Measurements from ENCODE around the gene WDR20. TPM values are rescaled to one million over a fixed set of nuclear protein-coding genes. Genes with fewer than 3 reads are reported as not detected.
"Not testable (repeated sequence)": the region's sequence is repeated elsewhere in the genome, so short reads cannot be mapped to it uniquely, and the experiment has no call there.

The WDR20 gene
- total RNA-seq, 1 donor from 2014 or later, result 16.6 TPM

GRCh38 chr14:102126807-102127455 lies 12.8 kb upstream of the WDR20 start:
- no peak for DNase-seq (ENCODE audit: extremely low read depth, low read depth, low spot score)

GRCh38 chr14:102131741-102132140 lies 8.0 kb upstream of the WDR20 start:
- DNase-seq (ENCODE audit: extremely low read depth, low read depth, low spot score), result no peak

DNA sequence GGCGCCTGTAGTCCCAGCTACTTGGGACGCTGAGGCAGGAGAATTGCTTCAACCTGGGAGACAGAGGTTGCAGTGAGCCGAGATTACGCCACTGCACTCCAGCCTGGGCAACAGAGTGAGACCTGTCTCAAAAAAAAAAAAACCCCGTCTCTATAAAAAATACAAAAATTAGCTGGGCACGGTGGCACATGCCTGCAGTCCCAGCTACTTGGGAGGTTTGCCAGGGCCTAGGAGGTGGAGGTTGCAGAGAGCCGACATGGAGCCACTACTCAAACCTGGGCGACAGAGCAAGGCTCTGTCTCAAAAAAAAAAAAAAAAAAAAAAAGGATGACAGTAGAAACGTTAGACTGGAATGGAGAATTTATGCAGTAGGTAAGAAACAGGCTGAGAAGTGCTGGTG lies 5.7 kb upstream of the WDR20 start:
- not testable (repeated sequence) for DNase-seq (ENCODE audit: extremely low read depth, low read depth, low spot score)

GRCh38 chr14:102134719-102135118 lies 5.0 kb upstream of the WDR20 start:
- DNase-seq (ENCODE audit: extremely low read depth, low read depth, low spot score), result not testable (repeated sequence)

GRCh38 chr14:102135456-102135855 lies 4.2 kb upstream of the WDR20 start:
- DNase-seq (ENCODE audit: extremely low read depth, low read depth, low spot score), result not testable (repeated sequence)

DNA sequence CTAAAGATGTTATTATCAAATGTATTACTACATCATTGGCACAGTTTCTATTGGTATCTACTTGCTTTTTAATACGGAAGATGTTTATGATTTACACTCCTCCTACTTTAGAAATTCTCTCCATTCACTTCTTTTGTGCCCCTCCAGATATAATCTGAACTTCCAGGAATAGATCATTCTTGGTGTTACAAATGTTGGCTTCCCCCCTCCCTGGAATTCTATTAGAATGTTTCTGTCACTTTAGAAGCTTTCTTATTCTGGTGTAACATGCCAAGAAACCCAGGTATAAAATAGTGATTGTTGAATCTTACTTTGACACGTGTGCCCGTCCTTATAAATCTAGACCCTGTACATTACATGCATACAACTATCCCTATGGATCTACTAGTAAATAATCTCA lies 1.2 kb upstream of the WDR20 start:
- DNase-seq (ENCODE audit: extremely low read depth, low read depth, low spot score), result no peak

- no peak for DNase-seq (ENCODE audit: extremely low read depth, low read depth, low spot score)
These were observed 774 bp upstream of the WDR20 start for GRCh38 chr14:102138961-102139285.

DNA sequence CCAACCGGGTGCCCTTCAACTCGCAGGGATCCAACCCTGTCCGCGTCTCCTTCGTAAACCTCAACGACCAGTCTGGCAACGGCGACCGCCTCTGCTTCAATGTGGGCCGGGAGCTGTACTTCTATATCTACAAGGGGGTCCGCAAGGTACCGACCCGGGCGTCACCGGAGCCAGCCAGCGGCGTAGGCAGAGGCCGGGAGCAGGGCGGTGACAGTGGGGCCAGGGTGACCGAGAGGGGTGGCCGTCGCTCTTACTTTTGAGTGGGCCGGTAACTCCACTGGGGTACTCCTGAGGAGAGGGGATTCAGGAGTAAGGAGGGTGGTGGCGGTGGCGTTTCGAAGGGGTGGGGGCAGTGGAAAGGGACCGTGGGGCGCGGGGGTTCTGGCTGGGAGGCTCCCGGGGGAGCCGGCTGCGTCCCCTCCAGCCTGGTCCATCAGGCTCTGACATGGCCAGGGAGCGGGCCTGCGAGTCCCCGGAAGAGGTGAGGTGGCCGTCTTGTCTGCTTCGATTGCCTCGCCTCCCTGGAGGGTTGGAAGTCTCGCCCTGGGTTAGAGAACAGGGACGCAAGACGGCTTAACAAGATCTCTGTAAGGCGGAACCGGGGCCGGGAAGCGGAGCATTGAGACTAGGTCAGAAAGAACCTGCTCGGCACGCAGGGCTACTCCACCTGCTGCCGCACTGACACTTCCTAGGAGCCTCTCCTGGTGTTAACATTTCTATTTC lies 491 bp downstream of the WDR20 start:
- DNase-seq (ENCODE audit: extremely low read depth, low read depth, low spot score), result no peak

- no peak for DNase-seq (ENCODE audit: extremely low read depth, low read depth, low spot score)
These were observed 1.1 kb downstream of the WDR20 start for GRCh38 chr14:102140750-102141145.

- no peak for DNase-seq (ENCODE audit: extremely low read depth, low read depth, low spot score)
These were observed 2.1 kb downstream of the WDR20 start for GRCh38 chr14:102141797-102142196.

- no peak for DNase-seq (ENCODE audit: extremely low read depth, low read depth, low spot score)
These were observed 5.2 kb downstream of the WDR20 start for GRCh38 chr14:102144914-102145313.

DNA sequence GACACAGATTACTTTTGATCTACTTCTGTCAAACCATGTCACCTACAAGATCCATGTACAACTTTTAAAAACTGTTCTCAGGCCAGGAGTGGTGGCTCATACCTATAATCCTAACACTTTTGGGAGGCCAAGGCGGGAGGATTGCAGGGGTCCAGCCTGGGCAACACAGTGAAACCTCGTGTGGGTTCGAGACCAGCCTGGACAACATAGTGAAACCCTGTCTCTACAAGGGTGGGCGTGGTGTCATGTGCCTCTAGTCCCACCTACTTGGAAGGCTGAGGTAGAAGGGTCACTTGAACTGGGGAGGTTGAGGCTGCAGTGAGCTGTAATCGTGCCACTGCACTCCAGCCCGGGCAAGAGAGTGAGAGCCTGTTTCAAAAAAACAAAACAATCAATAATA lies 5.7 kb downstream of the WDR20 start:
- DNase-seq (ENCODE audit: extremely low read depth, low read depth, low spot score), result no peak

DNA sequence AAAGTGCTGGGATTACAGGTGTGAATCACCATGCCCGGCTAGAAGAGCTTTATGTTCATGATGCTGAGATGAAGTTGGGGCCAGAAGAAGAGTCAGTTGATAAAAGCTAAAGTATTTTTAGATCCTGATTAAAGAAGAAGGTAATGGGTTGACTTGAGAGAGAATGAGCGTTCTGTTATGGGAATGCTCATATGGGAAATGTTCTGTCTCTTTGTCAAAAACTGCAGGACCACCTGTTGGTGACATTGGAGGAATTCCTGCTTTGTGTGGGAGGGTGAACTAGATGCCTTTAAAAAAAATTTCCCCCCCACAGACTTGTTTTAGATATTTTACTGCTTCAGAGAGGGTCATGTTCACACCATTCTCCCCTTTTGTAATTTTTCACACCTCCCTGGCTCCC lies 6.7 kb downstream of the WDR20 start:
- no peak for DNase-seq (ENCODE audit: extremely low read depth, low read depth, low spot score)

DNA sequence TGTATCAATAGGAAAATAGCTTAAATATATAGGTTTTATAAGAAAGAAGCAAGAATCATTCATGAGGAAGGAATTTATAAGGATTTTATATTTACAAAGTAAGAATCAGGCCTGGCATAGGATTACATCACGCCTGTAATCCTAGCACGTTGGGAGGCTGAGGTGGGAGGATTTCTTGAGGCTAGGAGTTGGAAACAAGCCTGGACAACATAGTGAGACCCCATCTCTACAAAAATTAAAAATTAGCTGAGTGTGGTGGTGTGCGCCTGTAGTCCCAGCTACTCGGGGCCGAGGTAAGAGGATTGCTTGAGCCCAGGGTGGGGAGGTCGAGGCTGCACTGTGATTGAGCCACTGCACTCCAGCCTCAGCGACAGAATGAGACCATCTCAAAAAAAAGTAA lies 10.4 kb downstream of the WDR20 start:
- DNase-seq (ENCODE audit: extremely low read depth, low read depth, low spot score), result no peak

GRCh38 chr14:102150744-102151143 lies 11.0 kb downstream of the WDR20 start:
- DNase-seq (ENCODE audit: extremely low read depth, low read depth, low spot score), result no peak

- DNase-seq (ENCODE audit: extremely low read depth, low read depth, low spot score), result not testable (repeated sequence)
These were observed 11.7 kb downstream of the WDR20 start for GRCh38 chr14:102151411-102151810.

DNA sequence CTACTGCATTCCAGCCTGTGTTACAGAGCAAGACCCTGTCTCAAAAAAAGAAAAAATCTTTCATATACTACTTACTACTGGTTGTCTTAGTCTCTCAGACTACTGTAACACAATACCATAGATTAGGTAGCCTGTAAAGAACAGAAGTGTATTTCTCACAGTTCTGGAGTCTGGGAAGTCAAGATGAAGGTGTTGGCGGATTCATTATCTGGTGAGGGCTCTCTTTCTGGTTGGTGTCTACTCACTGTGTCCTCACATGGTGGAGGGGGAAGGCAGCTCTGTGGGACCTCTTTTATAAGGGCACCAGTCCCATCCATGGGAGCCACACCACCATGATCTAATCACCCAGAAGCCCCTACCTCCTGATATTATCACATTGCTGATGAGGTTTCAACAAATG lies 14.4 kb downstream of the WDR20 start:
- DNase-seq (ENCODE audit: extremely low read depth, low read depth, low spot score), result no peak

DNA sequence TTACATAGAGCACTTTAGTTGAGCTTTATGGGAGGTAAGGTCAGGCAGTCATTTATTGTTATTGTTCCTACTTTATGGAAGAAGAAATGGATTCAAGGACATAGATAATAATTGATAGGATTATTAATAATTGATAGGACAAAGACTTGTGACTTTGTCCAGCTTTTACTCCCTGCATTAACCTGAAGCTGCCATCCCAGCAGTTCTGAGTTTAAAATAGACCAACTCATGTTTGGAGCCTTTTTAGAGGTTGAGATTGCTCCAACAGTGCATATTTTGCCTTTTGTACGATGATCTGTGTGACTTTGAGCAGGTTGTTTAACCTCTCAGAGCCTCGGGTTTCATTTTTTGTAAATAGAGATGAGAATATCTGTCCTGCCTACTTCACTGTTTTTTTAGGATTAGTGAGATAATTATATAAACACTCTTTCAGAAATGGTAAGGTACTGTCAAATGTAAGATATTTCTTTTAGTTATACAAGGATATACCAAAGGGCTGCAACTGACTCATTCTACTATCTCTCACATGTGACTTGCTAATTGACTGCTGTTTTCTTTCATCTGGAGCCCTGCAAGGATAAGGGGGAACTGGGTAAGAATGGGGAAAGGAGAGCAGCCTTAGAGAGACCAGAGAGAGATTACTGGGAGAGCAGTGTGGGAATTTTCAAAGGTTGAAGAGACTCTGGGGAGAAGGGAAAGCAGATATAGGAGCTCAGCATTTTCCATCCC lies 15.3 kb downstream of the WDR20 start:
- DNase-seq (ENCODE audit: extremely low read depth, low read depth, low spot score), result no peak

GRCh38 chr14:102157346-102157745 lies 17.6 kb downstream of the WDR20 start:
- DNase-seq (ENCODE audit: extremely low read depth, low read depth, low spot score), result no peak

GRCh38 chr14:102158797-102159196 lies 19.1 kb downstream of the WDR20 start:
- DNase-seq (ENCODE audit: extremely low read depth, low read depth, low spot score), result no peak

GRCh38 chr14:102159841-102160240 lies 20.1 kb downstream of the WDR20 start:
- DNase-seq (ENCODE audit: extremely low read depth, low read depth, low spot score), result no peak

- no peak for DNase-seq (ENCODE audit: extremely low read depth, low read depth, low spot score)
These were observed 22.8 kb downstream of the WDR20 start for GRCh38 chr14:102162487-102162886.
